HL-60 (cell line): ENCODE measurements around the gene TAAR2.
"Not testable (repeated sequence)": the region's sequence is repeated elsewhere in the genome, so short reads cannot be mapped to it uniquely, and the experiment has no call there.

Experiments
- DNase-seq, 2 experiments: peaks; one replicate each; pipeline ENCODE4 v3.0.0-alpha.2; 2010 to 2020; ENCODE audit warnings: low read depth in 1 of 2, low spot score in 1 of 2
- H3K27ac ChIP-seq: fragments of 250-450 bp; sonication (Bioruptor Pico); replicated peaks from 2 replicates; pipeline ENCODE4 v1.5.1; 2020; ENCODE audit warnings: mild to moderate bottlenecking, moderate library complexity
- H3K27me3 ChIP-seq: fragments of 250-450 bp; sonication (Bioruptor Pico); 2 replicates; pipeline ENCODE4 v1.5.1; 2021; ENCODE audit warnings: mild to moderate bottlenecking, moderate library complexity; ENCODE audit not compliant: insufficient read depth, poor library complexity, severe bottlenecking
- H3K4me3 ChIP-seq: replicated peaks from 2 replicates; pipeline ENCODE4 v1.5.1; 2011; ENCODE audit warnings: mild to moderate bottlenecking, control low read depth, low read length; ENCODE audit not compliant: insufficient read depth
- CTCF ChIP-seq: IDR thresholded peaks from one replicate; pipeline ENCODE4 v1.5.1; 2011; ENCODE audit warnings: low read length, control low read depth, inconsistent platforms; ENCODE audit not compliant: insufficient read depth
- GABPA ChIP-seq: IDR thresholded peaks from 2 replicates; pipeline ENCODE4 v1.6.1; 2012; ENCODE audit warnings: low read depth
- POLR2AphosphoS5 ChIP-seq: IDR thresholded peaks from 2 replicates; pipeline ENCODE4 v1.6.1; 2012; ENCODE audit warnings: low read depth
- REST ChIP-seq: IDR thresholded peaks from 2 replicates; pipeline ENCODE4 v1.6.1; 2012; ENCODE audit warnings: low read depth; ENCODE audit not compliant: insufficient replicate concordance
- SPI1 ChIP-seq: IDR thresholded peaks from 2 replicates; pipeline ENCODE4 v1.6.1; 2012; ENCODE audit warnings: low read depth, mild to moderate bottlenecking, borderline replicate concordance

Gene TAAR2

GRCh38 chr6:132643547-132643946, 19.5 kb upstream of the TAAR2 start:
- TF ChIP-seq GABPA (no peak), CTCF (no peak), SPI1 (no peak), REST (no peak), POLR2AphosphoS5 (no peak)
- no peak overlapping the region for H3K27ac ChIP-seq
- H3K4me3 ChIP-seq: no peak overlapping the region
- peaks cover 2% of the 10 kb centered on the region for H3K27me3 ChIP-seq
- DNase-seq: no peak

DNA sequence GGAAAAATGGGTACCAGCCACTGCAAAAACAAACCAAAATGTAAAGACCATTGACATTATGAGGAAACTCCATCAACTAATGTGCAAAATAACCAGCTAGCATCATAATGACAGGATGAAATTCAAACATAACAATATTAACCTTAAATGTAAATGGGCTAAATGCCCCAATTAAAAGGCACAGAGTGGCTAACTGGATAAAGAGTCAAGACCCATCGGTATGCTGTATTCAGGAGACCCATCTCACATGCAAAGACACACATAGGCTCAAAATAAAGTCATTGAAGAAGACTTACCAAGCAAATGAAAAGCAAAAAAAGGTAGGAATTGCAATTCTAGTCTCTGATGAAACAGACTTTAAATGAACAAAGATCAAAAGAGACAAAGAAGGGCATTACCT, 13.1 kb upstream of the TAAR2 start:
- H3K4me3 ChIP-seq, DNase-seq, H3K27ac ChIP-seq, H3K27me3 ChIP-seq: not testable (repeated sequence)

- H3K27me3 ChIP-seq, H3K4me3 ChIP-seq, DNase-seq, H3K27ac ChIP-seq: not testable (repeated sequence)
These were observed 11.8 kb upstream of the TAAR2 start for GRCh38 chr6:132635906-132636305.

GRCh38 chr6:132635288-132635687, 11.2 kb upstream of the TAAR2 start:
- DNase-seq, H3K4me3 ChIP-seq, H3K27me3 ChIP-seq, H3K27ac ChIP-seq: not testable (repeated sequence)

GRCh38 chr6:132634796-132635195, 10.7 kb upstream of the TAAR2 start:
- TF ChIP-seq CTCF (no peak), REST (no peak), SPI1 (no peak), POLR2AphosphoS5 (no peak), GABPA (no peak)
- no peak for DNase-seq
- no peak overlapping the region for H3K27ac ChIP-seq
- no peaks in the 10 kb centered on the region for H3K27me3 ChIP-seq
- H3K4me3 ChIP-seq: no peak overlapping the region

- no peak overlapping the region for H3K4me3 ChIP-seq
- H3K27me3 ChIP-seq: no peaks in the 10 kb centered on the region
- H3K27ac ChIP-seq: no peak overlapping the region
- TF ChIP-seq GABPA (no peak), POLR2AphosphoS5 (no peak), REST (no peak), CTCF (no peak), SPI1 (no peak)
- DNase-seq: no peak
These were observed 9.3 kb upstream of the TAAR2 start for GRCh38 chr6:132633362-132633761.
